Measurements from ENCODE around the gene CLNK.

Gene CLNK

GRCh38 chr4:10677796-10678497 is 6.6 kb downstream of the CLNK start:
- no peak overlapping the region for H3K4me3 ChIP-seq (ENCODE audit: low read depth, low read length)
- no peak for TF ChIP-seq CTCF (IDR thresholded peaks at IDR 0.05; ENCODE audit: low read depth, low read length)

- H3K4me3 ChIP-seq (ENCODE audit: low read depth, low read length): no peak overlapping the region
- TF ChIP-seq CTCF (IDR thresholded peaks at IDR 0.05; ENCODE audit: low read depth, low read length): no peak
These were observed 10.7 kb downstream of the CLNK start for GRCh38 chr4:10673817-10674369.

GRCh38 chr4:10672379-10672778 is 12.2 kb downstream of the CLNK start:
- no peak overlapping the region for H3K4me3 ChIP-seq (ENCODE audit: low read depth, low read length)

GRCh38 chr4:10671799-10672198 is 12.8 kb downstream of the CLNK start:
- TF ChIP-seq CTCF (IDR thresholded peaks at IDR 0.05; ENCODE audit: low read depth, low read length): no peak
- no peak overlapping the region for H3K4me3 ChIP-seq (ENCODE audit: low read depth, low read length)

More at GRCh38 chr4:10672379-10672778, 12.2 kb downstream of the CLNK start:
- no peak for TF ChIP-seq CTCF (IDR thresholded peaks at IDR 0.05; ENCODE audit: low read depth, low read length)

- H3K4me3 ChIP-seq (ENCODE audit: low read depth, low read length): no peak overlapping the region
- no peak for TF ChIP-seq CTCF (IDR thresholded peaks at IDR 0.05; ENCODE audit: low read depth, low read length)
These were observed 13.2 kb downstream of the CLNK start for GRCh38 chr4:10671366-10671765.

- H3K4me3 ChIP-seq (ENCODE audit: low read depth, low read length): no peak overlapping the region
- no peak for TF ChIP-seq CTCF (IDR thresholded peaks at IDR 0.05; ENCODE audit: low read depth, low read length)
These were observed 14.2 kb downstream of the CLNK start for GRCh38 chr4:10670321-10670720.

- H3K4me3 ChIP-seq (ENCODE audit: low read depth, low read length): no peak overlapping the region
- no peak for TF ChIP-seq CTCF (IDR thresholded peaks at IDR 0.05; ENCODE audit: low read depth, low read length)
These were observed 16.8 kb downstream of the CLNK start for GRCh38 chr4:10667701-10668326.

Data from WI38 (cell line).